ENCODE data around the gene NCKIPSD. TPM values are rescaled to one million over a fixed set of nuclear protein-coding genes. Genes with fewer than 3 reads are reported as not detected.

Gene NCKIPSD
- total and polyA plus RNA-seq, 8 donors: 13.4 to 20.5 (median 16.3) TPM

GRCh38 chr3:48652923-48653715 lies 32.6 kb downstream of the NCKIPSD start:
- no peaks in the 10 kb centered on the region for H3K9me3 ChIP-seq
- intact Hi-C loops (cut with DNase I): no loop called here
- H3K27ac ChIP-seq: no peak overlapping the region
- TF ChIP-seq CTCF (IDR thresholded peaks at IDR 0.05): no peak
- H3K4me1 ChIP-seq: peaks cover 4 to 22% of the 10 kb centered on the region in 2 donors
- H3K27me3 ChIP-seq: peaks cover 0 to 5% of the 10 kb centered on the region in 2 donors
- H3K36me3 ChIP-seq: no peaks in the 10 kb centered on the region
- ATAC-seq (no peak), DNase-seq (peak in 1 of 4 donors; percentile 46)
- no peak overlapping the region for H3K4me3 ChIP-seq

- Histone ChIP-seq H3K27me3 (peaks cover 0 to 5% of the 10 kb centered on the region in 2 donors), H3K27ac (no peak overlapping the region), H3K4me3 (no peak overlapping the region), H3K4me1 (peaks cover 2 to 18% of the 10 kb centered on the region in 2 donors), H3K36me3 (no peaks in the 10 kb centered on the region), H3K9me3 (no peaks in the 10 kb centered on the region)
- intact Hi-C loops (cut with DNase I): no loop called here
- no peak for TF ChIP-seq CTCF (IDR thresholded peaks at IDR 0.05)
- ATAC-seq (no peak), DNase-seq (peak in 1 of 4 donors; percentile 57)
These were observed 33.9 kb downstream of the NCKIPSD start for GRCh38 chr3:48651771-48652170.

- Histone ChIP-seq H3K36me3 (no peaks in the 10 kb centered on the region), H3K4me1 (peaks cover 0 to 7% of the 10 kb centered on the region in 2 donors), H3K4me3 (no peak overlapping the region), H3K27me3 (no peaks in the 10 kb centered on the region), H3K27ac (no peak overlapping the region), H3K9me3 (no peaks in the 10 kb centered on the region)
- intact Hi-C loops (cut with DNase I): no loop called here
- ATAC-seq: no peak
- DNase-seq: peak in 1 of 4 donors; percentile 68
- no peak for TF ChIP-seq CTCF (IDR thresholded peaks at IDR 0.05)
These were observed 35.0 kb downstream of the NCKIPSD start for GRCh38 chr3:48650723-48651122.

- Histone ChIP-seq H3K9me3 (no peaks in the 10 kb centered on the region), H3K27me3 (no peaks in the 10 kb centered on the region), H3K27ac (no peak overlapping the region), H3K36me3 (no peaks in the 10 kb centered on the region), H3K4me1 (no peaks in the 10 kb centered on the region), H3K4me3 (no peak overlapping the region)
- intact Hi-C loops (cut with DNase I): no loop called here
- TF ChIP-seq CTCF (IDR thresholded peaks at IDR 0.05): no peak
- DNase-seq: no peak
- no peak for ATAC-seq
These were observed 37.4 kb downstream of the NCKIPSD start for GRCh38 chr3:48648188-48648850.

- TF ChIP-seq CTCF (IDR thresholded peaks at IDR 0.05): no peak
- Histone ChIP-seq H3K9me3 (no peaks in the 10 kb centered on the region), H3K36me3 (no peaks in the 10 kb centered on the region), H3K4me3 (no peak overlapping the region), H3K27me3 (no peaks in the 10 kb centered on the region), H3K4me1 (no peaks in the 10 kb centered on the region), H3K27ac (no peak overlapping the region)
- intact Hi-C loops (cut with DNase I): no loop called here
- DNase-seq (no peak), ATAC-seq (no peak)
These were observed 38.0 kb downstream of the NCKIPSD start for GRCh38 chr3:48647714-48648113.

All from left lung (tissue), 10 donors.